Measurements from ENCODE around the gene NIPAL3.

NIPAL3 gene

GRCh38 chr1:24391882-24392603 is 23.6 kb upstream of the NIPAL3 start:
- DNase-seq (ENCODE audit: low read depth) = no peak

DNA sequence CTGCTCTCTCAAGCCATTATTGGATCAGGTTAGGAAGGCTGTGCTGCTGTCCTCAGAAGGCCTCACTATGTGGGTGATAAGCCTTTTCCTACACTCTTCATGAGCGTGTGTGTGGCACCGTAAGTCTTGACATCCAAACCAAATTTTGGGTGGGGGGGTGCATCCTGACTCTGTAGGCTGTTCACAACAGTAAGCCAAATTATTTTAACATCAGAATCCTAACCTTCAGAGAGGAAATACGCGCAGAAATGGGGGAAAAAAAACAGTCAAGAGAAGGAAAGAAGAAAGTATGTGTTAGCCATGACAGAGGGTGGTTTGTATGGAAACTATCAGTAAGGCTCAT is 23.0 kb upstream of the NIPAL3 start:
- DNase-seq (ENCODE audit: low read depth) = no peak

- DNase-seq (ENCODE audit: low read depth) = no peak
Observed at GRCh38 chr1:24392982-24393650, 22.5 kb upstream of the NIPAL3 start.

- no peak for DNase-seq (ENCODE audit: low read depth)
Observed at GRCh38 chr1:24393892-24394291, 21.7 kb upstream of the NIPAL3 start.

- DNase-seq (ENCODE audit: low read depth) = no peak
Observed at GRCh38 chr1:24400065-24400464, 15.5 kb upstream of the NIPAL3 start.

DNA sequence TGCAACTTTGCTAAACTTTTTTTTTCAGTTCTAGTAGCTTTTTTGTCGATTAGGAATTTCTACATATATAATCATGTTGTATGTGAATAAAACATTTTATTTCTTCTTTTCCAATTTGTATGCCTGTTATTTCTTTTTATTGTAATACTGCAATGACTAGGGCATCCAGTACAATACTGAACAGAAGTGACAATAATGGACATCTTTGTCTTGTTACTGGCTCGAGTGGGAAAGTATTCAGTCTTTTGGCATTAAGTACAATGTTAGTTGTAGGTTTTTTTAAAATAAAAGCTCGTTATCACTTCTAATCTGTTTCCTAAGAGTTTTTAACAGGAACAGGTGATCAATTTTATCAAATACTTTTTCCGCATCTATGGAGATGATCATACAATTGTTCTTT is 11.8 kb upstream of the NIPAL3 start:
- no peak for DNase-seq (ENCODE audit: low read depth)

DNA sequence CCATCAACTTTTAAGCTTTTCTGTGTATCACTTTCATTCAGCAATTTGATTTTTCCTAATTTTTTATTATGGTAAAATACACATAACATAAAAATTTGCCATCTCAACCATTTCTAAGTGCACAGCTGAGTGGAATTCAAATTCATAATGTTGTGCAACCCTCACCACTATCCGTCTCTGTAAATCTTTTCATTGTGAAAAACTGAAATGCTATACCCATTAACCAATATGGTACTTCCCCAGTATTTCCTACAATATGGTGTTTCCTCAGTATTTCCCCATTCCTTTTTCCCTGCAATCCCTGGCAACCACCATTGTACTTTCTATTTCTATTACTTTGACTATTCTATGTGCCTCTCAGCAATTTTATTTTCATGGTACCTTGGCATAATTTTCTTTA is 8.8 kb upstream of the NIPAL3 start:
- no peak for DNase-seq (ENCODE audit: low read depth)

DNA sequence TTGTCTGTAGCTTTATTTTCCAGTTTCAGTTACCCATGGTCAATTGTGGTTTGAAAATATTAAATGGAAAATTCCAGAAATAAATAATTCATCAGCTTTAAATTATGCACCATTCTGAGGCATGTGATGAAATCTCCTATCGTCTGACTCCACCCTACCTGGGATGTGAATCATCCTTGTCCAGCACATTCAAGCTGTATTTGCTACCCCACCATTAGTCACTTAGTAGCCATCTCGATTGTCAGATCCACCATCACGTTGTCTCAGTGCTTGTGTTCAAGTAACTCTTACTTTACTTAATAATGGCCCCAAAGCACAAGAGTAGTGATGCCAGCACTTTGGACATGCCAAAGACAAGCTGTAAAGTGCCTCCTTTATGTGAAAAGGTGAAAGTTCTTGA is 6.1 kb upstream of the NIPAL3 start:
- DNase-seq (ENCODE audit: low read depth) = no peak

DNA sequence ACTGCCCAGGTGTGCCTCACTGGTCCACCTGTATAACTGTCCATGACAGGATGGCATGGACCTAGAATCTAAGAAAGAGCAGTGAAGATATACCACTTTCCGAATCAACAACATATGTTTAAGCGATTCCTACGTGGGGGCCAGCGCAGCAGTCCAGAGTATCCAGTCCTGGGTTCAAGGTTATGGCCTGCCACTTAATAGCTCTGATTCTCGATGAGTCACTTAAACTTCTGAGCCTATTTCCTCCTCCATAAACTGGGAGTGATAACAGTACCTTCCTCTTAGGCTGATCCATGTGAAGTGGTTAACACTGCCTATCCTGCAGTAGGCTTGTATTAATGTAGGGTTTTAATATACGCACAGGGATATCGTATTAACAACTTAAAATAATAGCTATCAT is 4.9 kb upstream of the NIPAL3 start:
- no peak for DNase-seq (ENCODE audit: low read depth)

DNA sequence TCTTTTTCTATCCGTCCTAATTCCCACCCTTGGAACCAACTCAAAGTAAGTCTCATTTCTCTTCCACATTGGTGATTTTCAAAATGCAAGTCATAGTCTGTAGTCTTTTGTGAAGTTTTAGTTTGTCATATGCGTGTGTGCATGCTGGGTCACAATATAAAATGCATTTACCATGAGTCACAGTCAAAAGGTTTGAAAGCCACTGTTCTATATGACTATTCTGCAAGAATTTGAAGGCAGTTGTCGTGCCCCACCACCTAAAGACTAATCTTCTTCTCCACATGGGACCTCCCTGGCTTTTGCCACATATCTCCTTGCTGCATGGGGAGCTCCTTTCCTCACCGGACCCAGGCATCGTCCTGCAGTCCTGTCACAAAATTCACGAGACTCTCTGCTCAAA is 3.6 kb upstream of the NIPAL3 start:
- DNase-seq (ENCODE audit: low read depth) = no peak

DNA sequence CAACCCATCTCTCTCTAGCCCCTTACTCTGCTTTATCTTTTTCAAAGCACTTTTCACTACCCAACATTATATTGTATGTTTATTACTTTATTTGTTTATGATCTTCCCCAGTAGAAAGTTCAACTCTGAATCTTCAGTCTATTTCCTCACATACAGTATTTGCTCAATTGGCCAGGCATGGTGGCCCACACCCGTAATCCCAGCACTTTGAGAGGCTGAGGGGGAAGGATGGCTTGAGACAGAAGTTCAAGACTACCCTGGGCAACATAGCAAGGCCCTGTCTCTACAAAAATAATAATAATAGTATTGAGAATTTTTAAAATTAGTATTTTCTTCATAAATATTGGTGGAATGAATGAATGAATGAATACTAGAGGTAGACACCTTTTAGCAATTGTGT is 3.2 kb upstream of the NIPAL3 start:
- DNase-seq (ENCODE audit: low read depth) = no peak

DNA sequence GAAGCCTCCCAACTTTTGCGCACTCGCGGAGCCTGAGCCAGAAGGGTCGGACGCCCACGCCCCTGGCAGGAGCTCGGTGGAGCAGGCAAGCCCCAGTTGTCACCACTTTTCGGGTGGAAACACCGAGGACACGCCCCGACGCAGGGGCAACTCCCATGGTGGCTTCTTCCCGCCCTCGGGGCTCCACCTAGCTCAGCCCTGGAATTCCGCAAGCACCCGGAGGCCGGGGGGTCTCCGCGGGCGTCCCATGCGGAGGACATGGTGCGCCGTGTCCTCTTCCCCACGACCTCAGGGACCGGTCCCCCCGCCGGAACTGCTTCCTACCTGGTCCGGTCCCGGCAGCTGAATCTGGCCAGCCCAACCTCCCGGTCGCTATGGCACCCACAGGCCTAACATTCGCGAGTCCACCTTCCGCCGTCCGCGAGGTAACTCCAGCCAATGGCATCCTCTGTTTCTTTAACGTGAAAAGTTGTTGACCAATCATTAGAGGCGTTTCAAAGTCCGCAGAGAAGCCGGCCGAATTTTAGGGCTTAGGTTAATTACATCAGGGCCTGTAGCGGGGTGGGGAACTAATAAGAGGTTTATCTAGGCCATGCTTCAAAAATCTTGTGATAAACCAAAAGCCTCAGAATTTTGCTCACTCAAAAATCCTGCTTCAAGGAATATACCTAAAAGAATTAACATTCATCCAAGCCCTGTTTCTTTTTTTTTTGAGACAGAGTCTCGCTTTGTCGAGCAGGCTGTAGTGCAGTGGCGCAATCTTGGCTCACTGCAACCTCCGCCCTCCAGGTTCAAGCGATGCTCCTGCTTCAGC is 2.0 kb upstream of the NIPAL3 start, which contains the start of gene STPG1:
Gene STPG1 (minus strand): TSS at position 433 of the 814 bp plus-strand sequence. CDS start 12,394 bp downstream, outside the sequence.
- DNase-seq (ENCODE audit: low read depth) = no peak

GRCh38 chr1:24414775-24415333 is 748 bp upstream of the NIPAL3 start:
- DNase-seq (ENCODE audit: low read depth) = no peak

- no peak for DNase-seq (ENCODE audit: low read depth)
Observed at GRCh38 chr1:24415910-24416665, 486 bp downstream of the NIPAL3 start.

DNA sequence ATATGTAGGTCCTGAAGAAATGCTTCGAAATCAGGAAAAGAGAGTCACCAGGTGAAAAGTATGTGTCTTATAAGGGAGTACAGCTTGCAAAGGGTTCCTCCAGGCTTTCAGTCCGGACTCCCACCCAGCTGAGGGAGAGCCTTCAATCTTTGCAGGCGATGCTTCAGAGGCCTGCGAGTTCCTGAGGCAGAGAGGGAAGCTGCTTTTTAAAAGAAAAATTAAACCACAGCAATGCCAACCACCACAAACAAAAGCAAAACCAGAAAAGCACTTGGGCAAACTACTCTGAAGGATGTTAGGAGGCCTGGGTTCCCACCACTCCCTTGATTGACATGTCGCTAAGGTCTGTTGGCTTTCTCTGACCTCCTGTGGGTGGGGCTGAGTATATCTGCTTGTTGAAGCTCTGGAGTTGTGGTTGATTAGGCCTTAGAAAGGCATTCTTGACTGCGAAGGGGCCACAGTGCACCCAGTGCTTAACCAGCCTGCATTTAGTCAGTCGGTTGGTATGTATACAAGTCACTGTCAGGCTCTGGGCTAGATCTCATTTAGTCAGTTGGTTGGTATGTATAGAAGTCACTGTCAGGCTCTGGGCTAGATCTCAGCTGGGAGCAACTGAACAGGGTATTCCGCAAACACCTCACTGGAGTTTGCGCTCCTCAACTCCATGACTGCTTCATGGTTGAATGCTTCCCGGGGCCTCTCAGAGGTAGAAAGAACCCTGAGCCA is 1.2 kb downstream of the NIPAL3 start:
- DNase-seq (ENCODE audit: low read depth) = peak; percentile 98

GRCh38 chr1:24417681-24418080 is 2.1 kb downstream of the NIPAL3 start:
- no peak for DNase-seq (ENCODE audit: low read depth)

DNA sequence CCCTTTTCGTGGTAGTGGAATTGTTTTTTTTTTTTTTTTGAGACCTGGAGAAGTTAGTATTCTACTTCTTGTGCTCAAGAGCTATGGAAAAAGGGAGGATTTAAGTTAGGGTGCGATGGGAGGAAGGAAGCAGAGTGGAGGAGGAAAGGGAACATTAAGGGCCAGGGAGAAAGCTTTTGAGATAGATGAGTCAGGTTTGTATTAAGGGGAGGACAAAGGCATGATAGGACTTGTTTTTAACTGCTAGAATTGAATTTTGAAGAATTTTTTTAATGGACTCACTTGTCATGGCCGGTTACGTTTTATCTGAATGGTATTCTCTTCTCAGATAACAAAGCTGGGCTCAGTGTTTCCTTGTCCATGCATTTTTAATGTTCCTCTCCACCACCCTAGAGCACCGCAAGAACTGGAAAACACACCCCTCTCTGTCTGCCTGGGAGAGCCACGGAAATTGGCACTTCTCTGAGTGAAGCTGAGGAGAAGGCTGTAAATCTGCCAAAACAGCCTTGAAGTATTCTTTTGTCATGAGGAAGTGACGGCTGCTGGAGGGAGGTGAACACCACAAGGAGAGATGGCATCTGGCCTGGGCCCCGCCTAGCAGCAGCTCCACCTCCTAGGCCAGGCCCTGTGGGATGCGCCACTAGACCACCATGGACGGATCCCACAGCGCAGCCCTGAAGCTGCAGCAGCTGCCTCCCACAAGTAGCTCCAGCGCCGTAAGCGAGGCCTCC is 3.5 kb downstream of the NIPAL3 start:
- no peak for DNase-seq (ENCODE audit: low read depth)

- DNase-seq (ENCODE audit: low read depth) = no peak
Observed at GRCh38 chr1:24420547-24420946, 4.9 kb downstream of the NIPAL3 start.

DNA sequence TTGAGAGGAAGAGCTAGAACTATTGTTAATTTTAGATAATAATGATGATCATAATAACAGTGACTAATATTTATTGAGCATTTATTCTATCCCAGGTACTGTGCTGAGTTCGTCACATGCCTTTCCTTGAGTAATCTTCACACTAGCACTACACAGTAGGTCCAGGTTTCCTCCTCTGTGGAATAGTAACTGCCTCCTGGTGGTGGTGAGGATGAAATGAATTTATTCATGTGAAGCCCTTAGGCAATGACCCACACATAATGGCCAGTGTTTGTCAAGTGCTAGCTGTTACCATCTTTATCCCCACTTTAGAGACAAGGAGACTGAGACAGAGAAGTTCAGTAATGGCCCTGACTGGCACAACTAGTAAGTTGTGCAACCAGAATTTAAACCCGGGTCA is 5.9 kb downstream of the NIPAL3 start:
- DNase-seq (ENCODE audit: low read depth) = no peak

DNA sequence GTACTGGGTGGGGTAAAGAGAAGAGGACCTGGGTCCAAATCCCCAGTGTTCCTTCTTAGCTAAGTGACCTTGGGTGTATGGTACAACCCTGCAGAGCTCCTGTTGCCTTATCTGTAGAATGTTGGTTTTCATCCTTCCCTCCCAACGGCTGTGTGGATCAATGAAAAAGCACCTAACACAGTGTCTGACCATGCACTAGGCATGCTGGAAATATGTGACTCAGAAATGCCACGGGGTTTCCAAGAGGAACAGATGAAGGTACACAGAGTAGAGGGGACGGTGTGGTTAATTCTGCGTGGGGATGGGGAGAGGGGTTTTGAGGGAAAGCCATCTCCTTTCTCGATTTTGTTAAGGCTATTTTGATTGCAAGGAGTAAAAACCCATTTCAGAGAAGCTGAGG is 8.6 kb downstream of the NIPAL3 start:
- DNase-seq (ENCODE audit: low read depth) = no peak

DNA sequence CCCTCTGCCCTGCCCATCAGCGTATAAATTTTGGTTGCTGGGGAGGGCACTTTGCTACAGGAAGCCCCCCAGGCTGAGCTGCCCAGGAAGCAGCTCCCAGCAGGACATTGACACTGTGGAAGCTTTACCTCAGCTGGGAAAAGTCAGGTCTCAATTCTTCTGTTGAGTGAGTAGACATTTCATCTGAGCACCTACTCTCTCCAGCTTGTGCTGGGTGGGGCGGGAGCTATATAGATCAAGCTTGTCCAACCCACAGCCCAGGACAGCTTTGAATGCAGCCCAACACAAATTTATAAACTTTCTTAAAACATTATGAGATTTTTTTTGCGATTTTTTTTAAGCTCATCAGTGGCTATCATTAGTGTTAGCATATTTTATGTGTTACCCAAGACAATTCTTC is 9.4 kb downstream of the NIPAL3 start:
- DNase-seq (ENCODE audit: low read depth) = no peak

Data from HS-27A (cell line).